ENCODE data around the gene NUCB2.

Gene NUCB2

GRCh38 chr11:17300372-17300771, 23.8 kb downstream of the NUCB2 start:
- H2AK5ac ChIP-seq (ENCODE audit: low read depth, low read length) = no peak overlapping the region
- no peak for DNase-seq (ENCODE audit: low spot score)
- H3K27me3 ChIP-seq (ENCODE audit: control insufficient read depth in 3 of 3, insufficient read depth in 3 of 3, low read depth in 1 of 3, low read length in 3 of 3) = no peaks in the 10 kb centered on the region
- no peak overlapping the region for H2BK15ac ChIP-seq (ENCODE audit: low read length)
- no peak overlapping the region for H3K4me3 ChIP-seq (ENCODE audit: low read length in 2 of 2)
- H3K36me3 ChIP-seq (replicated peaks in 1 of 2; ENCODE audit: control insufficient read depth in 2 of 2, insufficient read depth in 2 of 2, low read length in 2 of 2) = peaks cover 3 to 71% of the 10 kb centered on the region in 2 donors
- H3K9me3 ChIP-seq (replicated peaks in 1 of 2; ENCODE audit: control insufficient read depth in 2 of 2, insufficient read depth in 1 of 2, low read depth in 1 of 2, low read length in 2 of 2) = no peaks in the 10 kb centered on the region
- no peak overlapping the region for H3K9ac ChIP-seq (ENCODE audit: low read depth, low read length, poor library complexity)
- H2BK120ac ChIP-seq (ENCODE audit: low read depth, low read length) = no peak overlapping the region
- H4K91ac ChIP-seq (ENCODE audit: low read depth, low read length, poor library complexity) = no peak overlapping the region
- H2BK12ac ChIP-seq (ENCODE audit: low read length) = no peak overlapping the region
- no peak overlapping the region for H4K8ac ChIP-seq (ENCODE audit: low read depth, low read length)
- 100% methylated on average over 1 of the region's 4 CpGs; no CpG with 5 or more reads in 1 of the 2 donors for WGBS, 2 donors (ENCODE audit: extremely low coverage in 2 of 2, insufficient read length in 2 of 2, insufficient replicate concordance in 1 of 2)
- no peak overlapping the region for H2BK5ac ChIP-seq (ENCODE audit: low read length)
- no peak overlapping the region for H3K23ac ChIP-seq (ENCODE audit: low read depth, low read length, poor library complexity)
- no peak overlapping the region for H3K4me2 ChIP-seq (ENCODE audit: insufficient read depth, low read length, poor library complexity, severe bottlenecking)
- no peak overlapping the region for H3K14ac ChIP-seq (ENCODE audit: low read length)
- H3K27ac ChIP-seq (replicated peaks; ENCODE audit: low read length) = no peak overlapping the region
- H2AFZ ChIP-seq (ENCODE audit: low read length) = no peak overlapping the region
- H3K18ac ChIP-seq (ENCODE audit: low read length) = no peak overlapping the region
- H3K4me1 ChIP-seq (ENCODE audit: control insufficient read depth in 2 of 2, insufficient read depth in 1 of 2, low read depth in 1 of 2, low read length in 2 of 2) = no peaks in the 10 kb centered on the region
- no peaks in the 10 kb centered on the region for H3K79me1 ChIP-seq (ENCODE audit: low read depth, low read length)
- no peak overlapping the region for H3K4ac ChIP-seq (ENCODE audit: low read length)

- no CpG with 5 or more reads among the region's 8 CpGs for WGBS, 2 donors (ENCODE audit: extremely low coverage in 2 of 2, insufficient read length in 2 of 2, insufficient replicate concordance in 1 of 2)
- Histone ChIP-seq H3K4me3 (ENCODE audit: low read length in 2 of 2) (no peak overlapping the region), H3K14ac (ENCODE audit: low read length) (no peak overlapping the region)
Observed at GRCh38 chr11:17313349-17314231, 37.1 kb downstream of the NUCB2 start.

GRCh38 chr11:17314232-17314547, 37.7 kb downstream of the NUCB2 start:
- no peak overlapping the region for H2BK5ac ChIP-seq (ENCODE audit: low read length)
- H2AFZ ChIP-seq (ENCODE audit: low read length) = no peak overlapping the region
- H3K4ac ChIP-seq (ENCODE audit: low read length) = no peak overlapping the region
- H3K9ac ChIP-seq (ENCODE audit: low read depth, low read length, poor library complexity) = no peak overlapping the region
- no peaks in the 10 kb centered on the region for H3K4me1 ChIP-seq (ENCODE audit: control insufficient read depth in 2 of 2, insufficient read depth in 1 of 2, low read depth in 1 of 2, low read length in 2 of 2)
- WGBS, 2 donors (ENCODE audit: extremely low coverage in 2 of 2, insufficient read length in 2 of 2, insufficient replicate concordance in 1 of 2) = no CpG with 5 or more reads among the region's 1 CpG
- peaks cover 0 to under 1% of the 10 kb centered on the region in 2 donors for H3K9me3 ChIP-seq (replicated peaks in 1 of 2; ENCODE audit: control insufficient read depth in 2 of 2, insufficient read depth in 1 of 2, low read depth in 1 of 2, low read length in 2 of 2)
- H2BK120ac ChIP-seq (ENCODE audit: low read depth, low read length) = no peak overlapping the region
- no peak overlapping the region for H3K18ac ChIP-seq (ENCODE audit: low read length)
- H3K27ac ChIP-seq (replicated peaks; ENCODE audit: low read length) = no peak overlapping the region
- no peak overlapping the region for H2AK5ac ChIP-seq (ENCODE audit: low read depth, low read length)
- no peak overlapping the region for H2BK12ac ChIP-seq (ENCODE audit: low read length)
- no peak overlapping the region for H3K4me2 ChIP-seq (ENCODE audit: insufficient read depth, low read length, poor library complexity, severe bottlenecking)
- no peak overlapping the region for H3K14ac ChIP-seq (ENCODE audit: low read length)
- H4K91ac ChIP-seq (ENCODE audit: low read depth, low read length, poor library complexity) = no peak overlapping the region
- H3K4me3 ChIP-seq (ENCODE audit: low read length in 2 of 2) = no peak overlapping the region
- H3K27me3 ChIP-seq (ENCODE audit: control insufficient read depth in 3 of 3, insufficient read depth in 3 of 3, low read depth in 1 of 3, low read length in 3 of 3) = no peaks in the 10 kb centered on the region
- H3K36me3 ChIP-seq (replicated peaks in 1 of 2; ENCODE audit: control insufficient read depth in 2 of 2, insufficient read depth in 2 of 2, low read length in 2 of 2) = peaks cover 0 to 80% of the 10 kb centered on the region in 2 donors
- H2BK15ac ChIP-seq (ENCODE audit: low read length) = no peak overlapping the region
- no peak overlapping the region for H4K8ac ChIP-seq (ENCODE audit: low read depth, low read length)
- no peak overlapping the region for H3K23ac ChIP-seq (ENCODE audit: low read depth, low read length, poor library complexity)
- DNase-seq (ENCODE audit: low spot score) = no peak
- H3K79me1 ChIP-seq (ENCODE audit: low read depth, low read length) = no peaks in the 10 kb centered on the region

More at GRCh38 chr11:17313349-17314231, 37.1 kb downstream of the NUCB2 start:
- no peaks in the 10 kb centered on the region for H3K9me3 ChIP-seq (replicated peaks in 1 of 2; ENCODE audit: control insufficient read depth in 2 of 2, insufficient read depth in 1 of 2, low read depth in 1 of 2, low read length in 2 of 2)
- H3K79me1 ChIP-seq (ENCODE audit: low read depth, low read length) = no peaks in the 10 kb centered on the region
- H3K27me3 ChIP-seq (ENCODE audit: control insufficient read depth in 3 of 3, insufficient read depth in 3 of 3, low read depth in 1 of 3, low read length in 3 of 3) = no peaks in the 10 kb centered on the region
- no peak overlapping the region for H3K27ac ChIP-seq (replicated peaks; ENCODE audit: low read length)
- H3K9ac ChIP-seq (ENCODE audit: low read depth, low read length, poor library complexity) = no peak overlapping the region
- H2BK15ac ChIP-seq (ENCODE audit: low read length) = no peak overlapping the region
- DNase-seq (ENCODE audit: low spot score) = no peak
- no peak overlapping the region for H4K8ac ChIP-seq (ENCODE audit: low read depth, low read length)
- no peak overlapping the region for H2BK5ac ChIP-seq (ENCODE audit: low read length)
- no peaks in the 10 kb centered on the region for H3K4me1 ChIP-seq (ENCODE audit: control insufficient read depth in 2 of 2, insufficient read depth in 1 of 2, low read depth in 1 of 2, low read length in 2 of 2)
- H2BK12ac ChIP-seq (ENCODE audit: low read length) = no peak overlapping the region
- H2BK120ac ChIP-seq (ENCODE audit: low read depth, low read length) = no peak overlapping the region
- H3K4me2 ChIP-seq (ENCODE audit: insufficient read depth, low read length, poor library complexity, severe bottlenecking) = no peak overlapping the region
- no peak overlapping the region for H3K4ac ChIP-seq (ENCODE audit: low read length)
- H3K36me3 ChIP-seq (replicated peaks in 1 of 2; ENCODE audit: control insufficient read depth in 2 of 2, insufficient read depth in 2 of 2, low read length in 2 of 2) = peaks cover 0 to 81% of the 10 kb centered on the region in 2 donors
- no peak overlapping the region for H2AK5ac ChIP-seq (ENCODE audit: low read depth, low read length)
- no peak overlapping the region for H3K18ac ChIP-seq (ENCODE audit: low read length)
- H3K23ac ChIP-seq (ENCODE audit: low read depth, low read length, poor library complexity) = no peak overlapping the region
- no peak overlapping the region for H2AFZ ChIP-seq (ENCODE audit: low read length)
- no peak overlapping the region for H4K91ac ChIP-seq (ENCODE audit: low read depth, low read length, poor library complexity)

GRCh38 chr11:17314904-17315426, 38.4 kb downstream of the NUCB2 start:
- Histone ChIP-seq H3K4ac (ENCODE audit: low read length) (no peak overlapping the region), H3K4me1 (ENCODE audit: control insufficient read depth in 2 of 2, insufficient read depth in 1 of 2, low read depth in 1 of 2, low read length in 2 of 2) (no peaks in the 10 kb centered on the region), H4K8ac (ENCODE audit: low read depth, low read length) (no peak overlapping the region), H4K91ac (ENCODE audit: low read depth, low read length, poor library complexity) (no peak overlapping the region), H3K4me3 (ENCODE audit: low read length in 2 of 2) (no peak overlapping the region), H2AFZ (ENCODE audit: low read length) (no peak overlapping the region), H3K27ac (replicated peaks; ENCODE audit: low read length) (no peak overlapping the region), H2BK120ac (ENCODE audit: low read depth, low read length) (no peak overlapping the region), H3K18ac (ENCODE audit: low read length) (no peak overlapping the region), H2BK5ac (ENCODE audit: low read length) (no peak overlapping the region), H2BK15ac (ENCODE audit: low read length) (no peak overlapping the region), H3K27me3 (ENCODE audit: control insufficient read depth in 3 of 3, insufficient read depth in 3 of 3, low read depth in 1 of 3, low read length in 3 of 3) (no peaks in the 10 kb centered on the region), H3K14ac (ENCODE audit: low read length) (no peak overlapping the region), H3K23ac (ENCODE audit: low read depth, low read length, poor library complexity) (no peak overlapping the region), H3K4me2 (ENCODE audit: insufficient read depth, low read length, poor library complexity, severe bottlenecking) (no peak overlapping the region), H2AK5ac (ENCODE audit: low read depth, low read length) (no peak overlapping the region), H3K36me3 (replicated peaks in 1 of 2; ENCODE audit: control insufficient read depth in 2 of 2, insufficient read depth in 2 of 2, low read length in 2 of 2) (peaks cover 0 to 78% of the 10 kb centered on the region in 2 donors), H2BK12ac (ENCODE audit: low read length) (no peak overlapping the region), H3K9me3 (replicated peaks in 1 of 2; ENCODE audit: control insufficient read depth in 2 of 2, insufficient read depth in 1 of 2, low read depth in 1 of 2, low read length in 2 of 2) (peaks cover 0 to 3% of the 10 kb centered on the region in 2 donors), H3K9ac (ENCODE audit: low read depth, low read length, poor library complexity) (no peak overlapping the region), H3K79me1 (ENCODE audit: low read depth, low read length) (no peaks in the 10 kb centered on the region)
- no CpG with 5 or more reads among the region's 1 CpG for WGBS, 2 donors (ENCODE audit: extremely low coverage in 2 of 2, insufficient read length in 2 of 2, insufficient replicate concordance in 1 of 2)
- DNase-seq (ENCODE audit: low spot score) = no peak

All from neuronal stem cell (in vitro differentiated cells).